ENCODE measurements around the gene CAMLG. TPM values are rescaled to one million over a fixed set of nuclear protein-coding genes. Genes with fewer than 3 reads are reported as not detected.

The CAMLG gene
- total RNA-seq, 3 donors from 2014 or later (not counting 1 experiment from before 2014, with no cell fraction given) = 23.5 to 35.9 (median 34.6) TPM

GRCh38 chr5:134732819-134733218 lies 5.5 kb upstream of the CAMLG start:
- Mint-ChIP-seq H3K27ac (no peak overlapping the region), H3K9me3 (no peaks in the 10 kb centered on the region), H3K4me1 (peaks cover 0 to 2% of the 10 kb centered on the region in 2 donors), H3K4me3 (no peak overlapping the region), H3K36me3 (no peaks in the 10 kb centered on the region), H3K27me3 (ENCODE audit: low read depth in 2 of 2) (no peaks in the 10 kb centered on the region)
- no peak for TF ChIP-seq CTCF (IDR thresholded peaks at IDR 0.05)
- intact Hi-C loops (cut with micrococcal nuclease) = no loop called here
- DNase-seq (no peak), ATAC-seq (no peak)
- no peaks in the 10 kb centered on the region for H3K36me3 ChIP-seq (ENCODE audit: control insufficient read depth, insufficient read depth, low read length)
- H3K4me1 ChIP-seq (ENCODE audit: control insufficient read depth, insufficient read depth, low read length) = peaks cover 6% of the 10 kb centered on the region
- WGBS (ENCODE audit: insufficient coverage) = 76% methylated on average over 3 of the region's 3 CpGs
- H3K9me3 ChIP-seq (ENCODE audit: control insufficient read depth, insufficient read depth, low read length) = no peaks in the 10 kb centered on the region
- H3K4me3 ChIP-seq (ENCODE audit: low read length) = no peak overlapping the region
- H3K27ac ChIP-seq (ENCODE audit: low read length) = no peak overlapping the region
- no peaks in the 10 kb centered on the region for H3K27me3 ChIP-seq (ENCODE audit: control insufficient read depth, insufficient read depth, low read length)

GRCh38 chr5:134735243-134735642 lies 3.1 kb upstream of the CAMLG start:
- Mint-ChIP-seq H3K4me3 (no peak overlapping the region), H3K4me1 (peaks cover 16 to 24% of the 10 kb centered on the region in 2 donors), H3K27ac (no peak overlapping the region), H3K27me3 (ENCODE audit: low read depth in 2 of 2) (no peaks in the 10 kb centered on the region), H3K36me3 (no peaks in the 10 kb centered on the region), H3K9me3 (no peaks in the 10 kb centered on the region)
- TF ChIP-seq CTCF (IDR thresholded peaks at IDR 0.05) = no peak
- peaks cover 18% of the 10 kb centered on the region for H3K4me1 ChIP-seq (ENCODE audit: control insufficient read depth, insufficient read depth, low read length)
- no peak for ATAC-seq
- WGBS (ENCODE audit: insufficient coverage) = 65% methylated on average over 4 of the region's 4 CpGs
- DNase-seq = no peak
- H3K9me3 ChIP-seq (ENCODE audit: control insufficient read depth, insufficient read depth, low read length) = no peaks in the 10 kb centered on the region
- H3K4me3 ChIP-seq (ENCODE audit: low read length) = no peak overlapping the region
- no peak overlapping the region for H3K27ac ChIP-seq (ENCODE audit: low read length)
- H3K36me3 ChIP-seq (ENCODE audit: control insufficient read depth, insufficient read depth, low read length) = no peaks in the 10 kb centered on the region
- H3K27me3 ChIP-seq (ENCODE audit: control insufficient read depth, insufficient read depth, low read length) = no peaks in the 10 kb centered on the region
- intact Hi-C loops (cut with micrococcal nuclease) = no loop called here

GRCh38 chr5:134736173-134736812 lies 2.1 kb upstream of the CAMLG start:
- H3K4me1 ChIP-seq (ENCODE audit: control insufficient read depth, insufficient read depth, low read length) = peaks cover 18% of the 10 kb centered on the region
- no peak for DNase-seq
- no peaks in the 10 kb centered on the region for H3K9me3 ChIP-seq (ENCODE audit: control insufficient read depth, insufficient read depth, low read length)
- H3K9me3 Mint-ChIP-seq = no peaks in the 10 kb centered on the region
- TF ChIP-seq CTCF (IDR thresholded peaks at IDR 0.05) = no peak
- peak overlapping the region; percentile 13 for H3K27ac ChIP-seq (ENCODE audit: low read length)
- no peak overlapping the region for H3K4me3 ChIP-seq (ENCODE audit: low read length)
- no peak overlapping the region for H3K4me3 Mint-ChIP-seq
- H3K27me3 ChIP-seq (ENCODE audit: control insufficient read depth, insufficient read depth, low read length) = no peaks in the 10 kb centered on the region
- H3K36me3 Mint-ChIP-seq = no peaks in the 10 kb centered on the region
- intact Hi-C loops (cut with micrococcal nuclease) = no loop called here
- peaks cover 16 to 27% of the 10 kb centered on the region in 2 donors for H3K4me1 Mint-ChIP-seq
- no peaks in the 10 kb centered on the region for H3K27me3 Mint-ChIP-seq (ENCODE audit: low read depth in 2 of 2)
- peaks cover 2% of the 10 kb centered on the region for H3K36me3 ChIP-seq (ENCODE audit: control insufficient read depth, insufficient read depth, low read length)
- no peak for ATAC-seq
- H3K27ac Mint-ChIP-seq = no peak overlapping the region
- WGBS (ENCODE audit: insufficient coverage) = no CpG with 5 or more reads among the region's 2 CpGs

All from natural killer cell (primary cell).